Epithelial cell of esophagus (primary cell): Measurements from ENCODE around the gene YY2.
"Not testable (repeated sequence)": the region's sequence is repeated elsewhere in the genome, so short reads cannot be mapped to it uniquely, and the experiment has no call there.

Experiments used
- DNase-seq: peaks from one replicate; pipeline ENCODE4 v3.0.0; 2010; ENCODE audit warnings: low read depth
- H3K4me3 ChIP-seq: 2 replicates; pipeline ENCODE4 v1.5.1; 2011; ENCODE audit warnings: mild to moderate bottlenecking, low read length, control low read depth
- TF ChIP-seq, protein P1 (sequence below): IDR thresholded peaks from 2 replicates; pipeline ENCODE4 v1.5.1; 2011; ENCODE audit warnings: low read depth, mild to moderate bottlenecking, low read length, control low read depth, inconsistent platforms; ENCODE audit not compliant: insufficient read depth; ENCODE audit errors: missing control alignments

Gene YY2

DNA sequence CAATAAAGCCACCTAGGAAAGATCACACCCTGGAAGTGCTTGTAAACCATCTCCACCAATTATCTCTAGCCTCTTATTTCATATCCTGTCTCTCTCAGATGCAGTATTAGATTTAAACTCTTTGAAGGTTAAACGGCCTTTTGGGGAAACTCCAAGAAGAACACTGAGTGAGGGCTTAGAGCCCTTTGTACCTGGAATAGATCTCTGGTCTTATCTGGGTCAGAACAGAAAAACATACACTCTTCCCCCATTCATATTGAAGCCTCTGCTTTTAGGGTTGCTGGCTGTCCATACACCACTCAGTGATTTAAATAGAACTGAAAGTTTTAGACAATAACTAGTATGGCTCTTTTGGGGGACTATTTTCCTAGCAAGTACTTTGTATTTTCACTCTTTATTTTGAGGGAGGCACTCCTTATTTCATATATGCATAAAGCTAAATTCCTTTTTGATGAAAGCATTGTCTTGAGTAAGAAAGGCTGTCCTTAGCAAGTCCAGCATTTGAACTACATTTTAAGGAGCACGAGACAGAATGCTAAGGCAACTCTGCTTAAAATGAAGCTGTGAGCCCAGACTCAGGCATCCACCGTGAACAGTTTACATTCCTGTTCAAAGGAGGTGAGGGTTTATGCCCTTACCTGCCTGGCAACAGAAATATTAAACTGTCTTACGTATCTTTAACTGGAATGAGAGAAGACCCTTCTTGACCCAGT is 17.4 kb downstream of the YY2 start:
- TF ChIP-seq, protein P1, sequence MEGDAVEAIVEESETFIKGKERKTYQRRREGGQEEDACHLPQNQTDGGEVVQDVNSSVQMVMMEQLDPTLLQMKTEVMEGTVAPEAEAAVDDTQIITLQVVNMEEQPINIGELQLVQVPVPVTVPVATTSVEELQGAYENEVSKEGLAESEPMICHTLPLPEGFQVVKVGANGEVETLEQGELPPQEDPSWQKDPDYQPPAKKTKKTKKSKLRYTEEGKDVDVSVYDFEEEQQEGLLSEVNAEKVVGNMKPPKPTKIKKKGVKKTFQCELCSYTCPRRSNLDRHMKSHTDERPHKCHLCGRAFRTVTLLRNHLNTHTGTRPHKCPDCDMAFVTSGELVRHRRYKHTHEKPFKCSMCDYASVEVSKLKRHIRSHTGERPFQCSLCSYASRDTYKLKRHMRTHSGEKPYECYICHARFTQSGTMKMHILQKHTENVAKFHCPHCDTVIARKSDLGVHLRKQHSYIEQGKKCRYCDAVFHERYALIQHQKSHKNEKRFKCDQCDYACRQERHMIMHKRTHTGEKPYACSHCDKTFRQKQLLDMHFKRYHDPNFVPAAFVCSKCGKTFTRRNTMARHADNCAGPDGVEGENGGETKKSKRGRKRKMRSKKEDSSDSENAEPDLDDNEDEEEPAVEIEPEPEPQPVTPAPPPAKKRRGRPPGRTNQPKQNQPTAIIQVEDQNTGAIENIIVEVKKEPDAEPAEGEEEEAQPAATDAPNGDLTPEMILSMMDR: no peak
- no peak overlapping the region for H3K4me3 ChIP-seq
- peak; percentile 1 for DNase-seq

DNA sequence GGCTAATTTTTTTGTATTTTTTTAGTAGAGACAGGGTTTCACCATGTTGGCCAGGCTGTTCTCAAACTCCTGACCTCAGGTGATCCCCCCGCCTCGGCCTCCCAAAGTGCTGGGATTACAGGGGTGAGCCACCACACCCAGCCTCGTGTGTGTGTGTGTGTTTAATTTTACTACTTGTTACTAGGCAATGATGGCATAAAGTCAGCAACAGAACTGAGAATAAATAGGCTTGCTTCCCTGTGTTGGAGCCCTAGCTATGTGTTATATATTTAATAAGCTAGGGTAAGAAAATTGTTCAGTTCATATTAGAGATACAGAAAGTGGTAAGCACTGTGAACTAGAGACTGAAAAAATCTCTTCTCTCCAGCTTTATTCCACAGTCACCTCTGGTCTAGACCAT is 18.4 kb downstream of the YY2 start:
- DNase-seq, H3K4me3 ChIP-seq: not testable (repeated sequence)

DNA sequence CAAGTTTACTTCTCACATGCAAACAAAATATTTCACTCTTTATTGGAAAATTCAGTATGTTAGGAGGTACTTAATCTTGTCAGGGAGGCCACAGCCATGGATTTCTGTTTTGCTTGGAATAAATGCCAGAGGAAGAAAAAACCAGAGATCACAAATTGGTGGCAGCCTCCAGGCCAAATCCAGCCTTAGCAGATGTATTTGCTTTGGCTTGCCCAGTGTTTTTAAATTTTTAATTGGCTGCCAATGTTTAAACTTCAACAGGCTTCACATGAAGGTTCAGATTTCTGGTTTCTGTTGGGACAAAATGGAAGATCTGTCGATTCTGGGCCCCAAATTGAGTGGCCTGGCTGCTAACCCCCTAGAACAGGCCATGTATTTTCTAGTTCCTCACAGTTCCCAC is 19.2 kb downstream of the YY2 start:
- TF ChIP-seq, protein P1: no peak
- no peak overlapping the region for H3K4me3 ChIP-seq
- no peak for DNase-seq

DNA sequence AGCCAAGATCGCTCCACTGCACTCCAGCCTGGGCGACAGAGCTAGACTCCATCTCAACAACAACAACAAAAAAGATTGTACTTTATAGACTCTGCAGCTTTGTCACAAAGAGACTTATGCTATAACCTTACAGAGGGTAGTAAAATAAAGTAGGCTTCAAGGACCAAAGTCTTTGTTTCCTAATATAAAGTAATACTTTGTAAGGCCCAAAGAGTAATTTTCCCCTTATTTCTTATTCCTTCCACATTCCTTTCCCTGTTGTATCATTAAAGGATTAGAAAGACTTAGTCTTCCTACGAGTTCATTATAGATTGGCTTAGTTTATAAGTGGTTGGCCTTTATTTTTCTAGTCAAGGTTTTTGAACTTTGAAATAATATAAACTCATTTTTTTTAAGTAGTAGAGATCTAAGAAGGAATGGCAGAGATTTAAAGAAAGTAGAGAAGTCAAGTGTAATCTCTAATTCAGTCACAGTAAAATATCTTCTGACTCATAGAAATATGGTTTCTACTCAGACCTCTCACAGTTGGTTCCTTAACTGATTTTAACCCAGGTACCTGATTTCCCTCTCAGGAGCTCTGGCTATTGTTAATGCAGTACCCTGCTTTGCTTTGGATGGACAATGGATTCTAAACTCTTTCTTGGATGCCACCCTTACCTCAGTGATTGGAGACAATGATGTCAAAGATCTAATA is 26.2 kb downstream of the YY2 start:
- TF ChIP-seq, protein P1: no peak
- H3K4me3 ChIP-seq: no peak overlapping the region
- no peak for DNase-seq

DNA sequence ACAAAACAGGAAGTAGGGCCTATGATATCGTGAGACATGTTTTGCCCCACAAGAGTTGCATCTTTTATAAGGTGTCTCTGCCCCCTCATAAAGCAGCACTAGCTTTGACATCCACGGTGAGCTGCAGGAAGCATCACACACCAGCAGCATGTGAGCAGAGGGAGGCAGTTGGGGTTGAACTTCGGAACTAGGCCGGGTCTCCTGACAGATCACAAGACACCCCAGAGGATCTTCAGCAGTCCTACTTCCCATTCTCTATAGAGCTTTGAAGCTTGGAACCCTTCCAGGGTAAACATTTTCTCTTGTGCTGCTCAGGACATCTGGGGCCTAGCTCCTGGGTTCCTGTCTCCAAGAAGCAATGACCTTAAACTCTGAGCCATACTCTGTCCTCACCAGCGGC is 27.5 kb downstream of the YY2 start:
- H3K4me3 ChIP-seq: no peak overlapping the region
- no peak for DNase-seq
- TF ChIP-seq, protein P1: no peak

DNA sequence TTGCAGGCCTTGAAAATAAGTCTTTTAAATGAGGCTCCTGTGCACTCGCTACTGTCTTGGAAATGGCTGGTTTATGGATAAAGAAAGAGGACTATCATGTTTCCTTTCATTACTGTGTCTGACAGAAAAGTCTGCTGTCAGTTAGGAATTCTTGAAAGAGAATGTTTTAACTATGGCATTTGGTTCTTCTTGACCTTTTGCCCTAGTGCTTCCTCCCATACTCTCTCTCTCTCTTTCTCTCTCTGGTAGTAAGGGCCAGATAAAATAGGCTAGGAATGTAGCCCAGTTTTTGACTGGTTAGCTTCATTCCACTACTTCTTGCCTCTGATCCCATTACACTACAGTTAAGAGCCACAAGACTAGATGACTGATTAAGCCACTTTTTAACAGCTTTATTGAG is 29.8 kb downstream of the YY2 start:
- TF ChIP-seq, protein P1: no peak
- H3K4me3 ChIP-seq: no peak overlapping the region
- no peak for DNase-seq

DNA sequence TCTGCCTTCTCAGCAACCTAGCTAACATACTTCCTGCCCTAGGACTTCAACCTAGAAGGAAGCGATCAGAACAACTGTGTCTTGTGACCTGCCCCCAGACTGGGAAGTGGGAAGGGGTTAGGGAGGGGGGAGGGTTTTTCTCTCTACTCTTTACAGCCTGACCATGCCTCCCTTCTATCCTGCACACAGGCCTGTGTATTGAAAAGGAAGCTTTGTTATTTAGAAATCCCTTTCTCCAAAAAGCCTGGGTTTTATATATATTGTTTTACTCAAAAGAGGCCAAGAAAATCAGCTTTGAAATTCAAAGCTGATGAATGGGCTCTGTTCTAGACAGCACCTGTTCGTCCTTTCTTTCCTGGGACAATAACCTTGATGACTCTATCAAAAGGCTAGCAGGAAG is 49.5 kb downstream of the YY2 start:
- TF ChIP-seq, protein P1: no peak
- no peak for DNase-seq
- H3K4me3 ChIP-seq: no peak overlapping the region
